Activated gamma-delta T cell (primary cell): ENCODE measurements around the gene ATXN3.

Experiments used
- DNase-seq: peaks from one replicate; lab custom pipeline; 2025; lab: John Stamatoyannopoulos, UW

ATXN3 gene

GRCh38 chr14:92009604-92010003 is 96.8 kb downstream of the ATXN3 start:
- no peak for DNase-seq
